Neural cell (in vitro differentiated cells): ENCODE data around the gene CCDC201. TPM values are rescaled to one million over a fixed set of nuclear protein-coding genes. Genes with fewer than 3 reads are reported as not detected.

Experiments used
- H2AFZ ChIP-seq: fragments of 200-600, 300-800 bp; sonication (generic), shearing (Covaris generic); 2 replicates; pipeline ENCODE4 v1.6.0; 2014; ENCODE audit warnings: low read depth, mild to moderate bottlenecking, antibody characterized with exemption, low read length, moderate library complexity
- H3F3A ChIP-seq: fragments of 200-600 bp; shearing (Covaris generic); 2 replicates; pipeline ENCODE4 v1.6.1; 2016; ENCODE audit warnings: mild to moderate bottlenecking, moderate library complexity, mixed read lengths, antibody characterized with exemption, low read length; ENCODE audit not compliant: insufficient read depth, poor library complexity, severe bottlenecking
- H3K27ac ChIP-seq: fragments of 200-600, 300-800 bp; sonication (generic), shearing (Covaris generic); 2 replicates; pipeline ENCODE4 v1.5.1; 2014; ENCODE audit warnings: mild to moderate bottlenecking, low read length, moderate library complexity
- H3K27me3 ChIP-seq: fragments of 300-800, 200-600 bp; sonication (generic), shearing (Covaris generic); 2 replicates; pipeline ENCODE4 v1.6.0; 2014; ENCODE audit warnings: mild to moderate bottlenecking, low read depth, low read length, moderate library complexity; ENCODE audit not compliant: insufficient read depth
- H3K36me3 ChIP-seq: fragments of 300-800, 200-600 bp; sonication (generic), shearing (Covaris generic); 2 replicates; pipeline ENCODE4 v1.5.1; 2014; ENCODE audit warnings: mild to moderate bottlenecking, antibody characterized with exemption, low read length, moderate library complexity; ENCODE audit not compliant: insufficient read depth
- H3K4me2 ChIP-seq: fragments of 300-800, 200-600 bp; sonication (generic), shearing (Covaris generic); 2 replicates; pipeline ENCODE4 v1.6.0; 2014; ENCODE audit warnings: mild to moderate bottlenecking, low read length
- H3K4me3 ChIP-seq: fragments of 300-800, 200-600 bp; sonication (generic), shearing (Covaris generic); 2 replicates; pipeline ENCODE4 v1.5.1; 2014; ENCODE audit warnings: mild to moderate bottlenecking, low read length, moderate library complexity
- H3K79me2 ChIP-seq: fragments of 200-600 bp; shearing (Covaris generic); replicated peaks from 2 replicates; pipeline ENCODE4 v1.6.0; 2014; ENCODE audit warnings: mild to moderate bottlenecking, low read length, moderate library complexity; ENCODE audit not compliant: insufficient read depth
- H3K9ac ChIP-seq: fragments of 300-800, 200-600 bp; sonication (generic), shearing (Covaris generic); 2 replicates; pipeline ENCODE4 v1.6.1; 2016; ENCODE audit warnings: mild to moderate bottlenecking, low read length, mixed read lengths
- H3K9me2 ChIP-seq: fragments of 200-600 bp; shearing (Covaris generic); 2 replicates; pipeline ENCODE4 v1.6.1; 2016; ENCODE audit warnings: mild to moderate bottlenecking, low read length, mixed read lengths; ENCODE audit not compliant: insufficient read depth
- H3K9me3 ChIP-seq: fragments of 200-600, 300-800 bp; sonication (generic), shearing (Covaris generic); 2 replicates; pipeline ENCODE4 v1.6.1; 2016; ENCODE audit warnings: mild to moderate bottlenecking, mixed run types, low read length, moderate library complexity, mixed read lengths
- H4K20me1 ChIP-seq: fragments of 200-600 bp; shearing (Covaris generic); 2 replicates; pipeline ENCODE4 v1.6.1; 2016; ENCODE audit warnings: mild to moderate bottlenecking, mixed run types; ENCODE audit not compliant: insufficient read depth
- EP300 ChIP-seq: fragments of 450-650 bp; conservative IDR thresholded peaks from 2 replicates; pipeline ENCODE4 v1.6.1; 2014; ENCODE audit warnings: antibody characterized with exemption, mild to moderate bottlenecking, moderate library complexity; ENCODE audit not compliant: poor library complexity, severe bottlenecking
- EZH2 ChIP-seq: fragments of 200-600, 300-800 bp; shearing (Covaris generic), sonication (generic); IDR thresholded peaks from 2 replicates; pipeline ENCODE4 v1.6.1; 2014; ENCODE audit warnings: antibody characterized with exemption, low read length, borderline replicate concordance, mild to moderate bottlenecking; ENCODE audit not compliant: insufficient read depth, poor library complexity, severe bottlenecking
- MXI1 ChIP-seq: fragments of 450-650 bp; conservative IDR thresholded peaks from 2 replicates; pipeline ENCODE4 v1.6.1; 2014; ENCODE audit warnings: antibody characterized with exemption, mild to moderate bottlenecking; ENCODE audit not compliant: poor library complexity, severe bottlenecking
- POLR2AphosphoS5 ChIP-seq: IDR thresholded peaks from 2 replicates; pipeline ENCODE4 v1.6.1; 2012
- RAD21 ChIP-seq: fragments of 450-650 bp; conservative IDR thresholded peaks from 2 replicates; pipeline ENCODE4 v1.6.1; 2014; ENCODE audit warnings: antibody characterized with exemption, mild to moderate bottlenecking, moderate library complexity
- SMC3 ChIP-seq: fragments of 450-650 bp; conservative IDR thresholded peaks from 2 replicates; pipeline ENCODE4 v1.6.1; 2014; ENCODE audit warnings: antibody characterized with exemption, mild to moderate bottlenecking, moderate library complexity; ENCODE audit not compliant: poor library complexity
- TAF1 ChIP-seq: IDR thresholded peaks from 2 replicates; pipeline ENCODE4 v1.6.1; 2012; ENCODE audit warnings: low read depth
- polyA plus RNA-seq: library from polyadenylated mRNA; depleted of rRNA; stranded (reverse); fragments of >200 nt; gene quantifications from 2 replicates; pipeline ENCODE4 v1.2.3, GENCODE V29; 2014
- TF ChIP-seq, protein P1 (sequence below): fragments of 450-650 bp; IDR thresholded peaks from 2 replicates; pipeline ENCODE4 v1.5.1; 2014; ENCODE audit warnings: antibody characterized with exemption, mild to moderate bottlenecking, moderate library complexity; ENCODE audit not compliant: poor library complexity, severe bottlenecking
- TF ChIP-seq, protein P2 (sequence below): IDR thresholded peaks from 2 replicates; pipeline ENCODE4 v1.6.1; 2012; ENCODE audit warnings: borderline replicate concordance

Gene CCDC201
- polyA plus RNA-seq, 1 donor from 2014 or later: not detected

DNA sequence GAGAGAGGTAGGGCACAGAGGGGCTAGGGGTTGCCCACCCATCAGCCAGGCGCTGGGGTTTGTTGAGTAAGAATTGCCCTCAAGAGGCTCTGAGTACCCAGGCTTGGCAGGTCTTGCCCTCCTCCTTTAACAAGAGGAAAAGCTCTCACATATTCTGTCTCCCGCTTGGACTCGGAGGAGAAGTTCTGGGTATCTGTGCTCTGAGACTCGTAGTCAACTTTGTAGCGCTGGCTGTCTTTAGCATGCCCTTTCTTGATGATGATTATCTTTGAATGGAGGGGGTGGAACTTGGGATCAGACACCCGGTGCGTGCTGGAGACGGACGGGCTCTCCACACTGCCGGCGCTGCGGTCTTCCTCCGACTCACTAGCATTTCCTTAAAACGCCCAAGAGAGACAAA lies 44.2 kb upstream of the CCDC201 start:
- no peaks in the 10 kb centered on the region for H3K9me2 ChIP-seq
- H3F3A ChIP-seq: peaks cover 2% of the 10 kb centered on the region
- H3K27me3 ChIP-seq: peaks cover 33% of the 10 kb centered on the region
- H3K9me3 ChIP-seq: no peaks in the 10 kb centered on the region
- TF ChIP-seq POLR2AphosphoS5 (no peak), EZH2 (no peak), MXI1 (no peak), RAD21 (no peak), TAF1 (no peak), SMC3 (no peak), EP300 (no peak)
- TF ChIP-seq, protein P1, sequence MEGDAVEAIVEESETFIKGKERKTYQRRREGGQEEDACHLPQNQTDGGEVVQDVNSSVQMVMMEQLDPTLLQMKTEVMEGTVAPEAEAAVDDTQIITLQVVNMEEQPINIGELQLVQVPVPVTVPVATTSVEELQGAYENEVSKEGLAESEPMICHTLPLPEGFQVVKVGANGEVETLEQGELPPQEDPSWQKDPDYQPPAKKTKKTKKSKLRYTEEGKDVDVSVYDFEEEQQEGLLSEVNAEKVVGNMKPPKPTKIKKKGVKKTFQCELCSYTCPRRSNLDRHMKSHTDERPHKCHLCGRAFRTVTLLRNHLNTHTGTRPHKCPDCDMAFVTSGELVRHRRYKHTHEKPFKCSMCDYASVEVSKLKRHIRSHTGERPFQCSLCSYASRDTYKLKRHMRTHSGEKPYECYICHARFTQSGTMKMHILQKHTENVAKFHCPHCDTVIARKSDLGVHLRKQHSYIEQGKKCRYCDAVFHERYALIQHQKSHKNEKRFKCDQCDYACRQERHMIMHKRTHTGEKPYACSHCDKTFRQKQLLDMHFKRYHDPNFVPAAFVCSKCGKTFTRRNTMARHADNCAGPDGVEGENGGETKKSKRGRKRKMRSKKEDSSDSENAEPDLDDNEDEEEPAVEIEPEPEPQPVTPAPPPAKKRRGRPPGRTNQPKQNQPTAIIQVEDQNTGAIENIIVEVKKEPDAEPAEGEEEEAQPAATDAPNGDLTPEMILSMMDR: no peak
- TF ChIP-seq, protein P2, sequence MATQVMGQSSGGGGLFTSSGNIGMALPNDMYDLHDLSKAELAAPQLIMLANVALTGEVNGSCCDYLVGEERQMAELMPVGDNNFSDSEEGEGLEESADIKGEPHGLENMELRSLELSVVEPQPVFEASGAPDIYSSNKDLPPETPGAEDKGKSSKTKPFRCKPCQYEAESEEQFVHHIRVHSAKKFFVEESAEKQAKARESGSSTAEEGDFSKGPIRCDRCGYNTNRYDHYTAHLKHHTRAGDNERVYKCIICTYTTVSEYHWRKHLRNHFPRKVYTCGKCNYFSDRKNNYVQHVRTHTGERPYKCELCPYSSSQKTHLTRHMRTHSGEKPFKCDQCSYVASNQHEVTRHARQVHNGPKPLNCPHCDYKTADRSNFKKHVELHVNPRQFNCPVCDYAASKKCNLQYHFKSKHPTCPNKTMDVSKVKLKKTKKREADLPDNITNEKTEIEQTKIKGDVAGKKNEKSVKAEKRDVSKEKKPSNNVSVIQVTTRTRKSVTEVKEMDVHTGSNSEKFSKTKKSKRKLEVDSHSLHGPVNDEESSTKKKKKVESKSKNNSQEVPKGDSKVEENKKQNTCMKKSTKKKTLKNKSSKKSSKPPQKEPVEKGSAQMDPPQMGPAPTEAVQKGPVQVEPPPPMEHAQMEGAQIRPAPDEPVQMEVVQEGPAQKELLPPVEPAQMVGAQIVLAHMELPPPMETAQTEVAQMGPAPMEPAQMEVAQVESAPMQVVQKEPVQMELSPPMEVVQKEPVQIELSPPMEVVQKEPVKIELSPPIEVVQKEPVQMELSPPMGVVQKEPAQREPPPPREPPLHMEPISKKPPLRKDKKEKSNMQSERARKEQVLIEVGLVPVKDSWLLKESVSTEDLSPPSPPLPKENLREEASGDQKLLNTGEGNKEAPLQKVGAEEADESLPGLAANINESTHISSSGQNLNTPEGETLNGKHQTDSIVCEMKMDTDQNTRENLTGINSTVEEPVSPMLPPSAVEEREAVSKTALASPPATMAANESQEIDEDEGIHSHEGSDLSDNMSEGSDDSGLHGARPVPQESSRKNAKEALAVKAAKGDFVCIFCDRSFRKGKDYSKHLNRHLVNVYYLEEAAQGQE: no peak
- no peaks in the 10 kb centered on the region for H3K36me3 ChIP-seq
- no peak overlapping the region for H3K4me3 ChIP-seq
- H2AFZ ChIP-seq: no peak overlapping the region
- H3K4me2 ChIP-seq: no peak overlapping the region
- H3K27ac ChIP-seq: no peak overlapping the region
- H3K9ac ChIP-seq: no peak overlapping the region
- H3K79me2 ChIP-seq: no peaks in the 10 kb centered on the region
- H4K20me1 ChIP-seq: no peaks in the 10 kb centered on the region

DNA sequence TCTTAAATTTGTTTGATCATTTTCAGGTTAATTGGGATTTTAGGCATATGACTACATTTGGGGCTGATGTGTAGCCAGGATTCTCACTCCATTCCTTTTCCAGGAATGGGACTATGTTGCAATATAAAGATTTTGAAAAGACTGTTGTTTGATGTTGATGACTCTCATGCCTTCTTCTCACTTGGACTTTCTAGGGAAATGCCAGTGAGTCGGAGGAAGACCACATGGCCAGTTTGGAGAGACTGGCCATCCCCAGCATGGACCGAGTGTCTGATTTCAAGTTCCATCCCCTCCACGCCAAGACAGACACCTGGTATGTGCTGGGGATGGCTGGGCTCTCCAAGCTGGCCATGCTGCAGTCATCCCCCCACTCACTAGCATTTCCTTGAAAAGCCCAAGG lies 42.7 kb upstream of the CCDC201 start:
- Histone ChIP-seq H3K27ac (no peak overlapping the region), H4K20me1 (no peaks in the 10 kb centered on the region), H3K9me2 (no peaks in the 10 kb centered on the region), H3K9ac (no peak overlapping the region), H3K27me3 (peaks cover 22% of the 10 kb centered on the region), H3K4me2 (no peak overlapping the region), H3K36me3 (no peaks in the 10 kb centered on the region), H3K9me3 (no peaks in the 10 kb centered on the region), H3K79me2 (no peaks in the 10 kb centered on the region), H3K4me3 (no peak overlapping the region), H3F3A (no peaks in the 10 kb centered on the region), H2AFZ (no peak overlapping the region)
- TF ChIP-seq MXI1 (no peak), EP300 (no peak), SMC3 (no peak), POLR2AphosphoS5 (no peak), TAF1 (no peak), RAD21 (no peak), EZH2 (no peak)
- TF ChIP-seq, protein P1: no peak
- TF ChIP-seq, protein P2: no peak
